ENCODE measurements around the gene ARPC1B. TPM values are rescaled to one million over a fixed set of nuclear protein-coding genes. Genes with fewer than 3 reads are reported as not detected.

Gene ARPC1B
- total RNA-seq, 4 donors from 2014 or later = 214 to 273 (median 228) TPM

DNA sequence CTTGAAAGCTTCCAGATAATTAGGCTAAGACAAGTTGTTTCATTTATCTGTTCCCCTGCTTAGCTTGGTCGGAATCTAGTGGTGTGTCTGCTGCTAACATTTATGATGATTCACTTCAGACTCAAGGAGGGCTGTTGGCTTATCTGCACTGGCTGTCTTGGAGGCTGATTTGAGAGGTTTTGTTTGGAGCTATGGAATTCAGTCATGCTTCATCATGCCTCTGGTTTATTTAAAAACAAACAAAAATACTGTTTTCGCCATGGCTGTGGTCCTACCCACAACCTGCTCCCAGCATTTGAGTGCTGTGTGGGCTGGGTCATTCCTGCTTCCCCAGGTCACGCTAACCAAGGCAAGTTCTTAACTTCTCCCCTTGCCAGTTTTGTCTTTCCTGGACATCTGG is 11.7 kb upstream of the ARPC1B start:
- Histone ChIP-seq H3K9me3 (no peaks in the 10 kb centered on the region), H3K4me1 (no peaks in the 10 kb centered on the region), H3K36me3 (peaks cover 54 to 86% of the 10 kb centered on the region in 2 donors), H3K4me3 (replicated peaks in 1 of 3) (no peak overlapping the region), H3K27me3 (no peaks in the 10 kb centered on the region), H3K27ac (no peak overlapping the region)
- intact Hi-C loops (cut with DNase I) = no loop called here
- WGBS, 2 donors = 86% methylated on average over 3 of the region's 3 CpGs
- DNase-seq = no peak
- TF ChIP-seq, protein P1, sequence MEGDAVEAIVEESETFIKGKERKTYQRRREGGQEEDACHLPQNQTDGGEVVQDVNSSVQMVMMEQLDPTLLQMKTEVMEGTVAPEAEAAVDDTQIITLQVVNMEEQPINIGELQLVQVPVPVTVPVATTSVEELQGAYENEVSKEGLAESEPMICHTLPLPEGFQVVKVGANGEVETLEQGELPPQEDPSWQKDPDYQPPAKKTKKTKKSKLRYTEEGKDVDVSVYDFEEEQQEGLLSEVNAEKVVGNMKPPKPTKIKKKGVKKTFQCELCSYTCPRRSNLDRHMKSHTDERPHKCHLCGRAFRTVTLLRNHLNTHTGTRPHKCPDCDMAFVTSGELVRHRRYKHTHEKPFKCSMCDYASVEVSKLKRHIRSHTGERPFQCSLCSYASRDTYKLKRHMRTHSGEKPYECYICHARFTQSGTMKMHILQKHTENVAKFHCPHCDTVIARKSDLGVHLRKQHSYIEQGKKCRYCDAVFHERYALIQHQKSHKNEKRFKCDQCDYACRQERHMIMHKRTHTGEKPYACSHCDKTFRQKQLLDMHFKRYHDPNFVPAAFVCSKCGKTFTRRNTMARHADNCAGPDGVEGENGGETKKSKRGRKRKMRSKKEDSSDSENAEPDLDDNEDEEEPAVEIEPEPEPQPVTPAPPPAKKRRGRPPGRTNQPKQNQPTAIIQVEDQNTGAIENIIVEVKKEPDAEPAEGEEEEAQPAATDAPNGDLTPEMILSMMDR (IDR thresholded peaks at IDR 0.05) = no peak
- TF ChIP-seq POLR2A (IDR thresholded peaks at IDR 0.05) = no peak

DNA sequence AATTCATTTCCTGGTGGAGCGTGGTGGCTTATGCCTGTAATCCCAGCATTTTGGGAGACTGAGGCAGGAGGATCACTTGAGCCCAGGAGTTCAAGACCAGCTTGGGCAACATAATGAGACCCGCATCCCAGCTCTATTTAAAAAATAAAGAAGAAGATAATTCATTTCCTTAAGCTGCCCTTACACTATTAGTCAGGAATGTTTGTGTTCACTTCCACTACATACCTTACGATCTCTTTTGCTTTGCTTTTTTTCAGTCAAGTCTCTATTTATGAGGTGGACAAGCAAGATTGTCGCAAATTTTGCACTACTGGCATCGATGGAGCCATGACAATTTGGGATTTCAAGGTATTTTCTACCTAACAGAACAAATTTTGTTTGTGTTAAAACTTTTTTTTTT is 11.2 kb upstream of the ARPC1B start:
- no peak overlapping the region for H3K27ac ChIP-seq

GRCh38 chr7:99365318-99366141 is 9.0 kb upstream of the ARPC1B start:
- Histone ChIP-seq H3K27ac (no peak overlapping the region), H3K9me3 (no peaks in the 10 kb centered on the region), H3K27me3 (no peaks in the 10 kb centered on the region), H3K4me3 (replicated peaks in 1 of 3) (no peak overlapping the region), H3K4me1 (no peaks in the 10 kb centered on the region), H3K36me3 (peaks cover 27 to 59% of the 10 kb centered on the region in 2 donors)
- peak; percentile 58 to 62 for DNase-seq
- TF ChIP-seq POLR2A (IDR thresholded peaks at IDR 0.05) = no peak
- TF ChIP-seq, protein P1 (IDR thresholded peaks at IDR 0.05) = peak in 5 of 6 experiments; percentile 16 to 60 (median 35)
- WGBS, 2 donors = 81 to 89% methylated on average over 16 to 17 of the region's 17 CpGs
- intact Hi-C loops (cut with DNase I) = no loop called here

More for the DNA sequence above, 11.2 kb upstream of the ARPC1B start:
- Histone ChIP-seq H3K4me1 (no peaks in the 10 kb centered on the region), H3K27me3 (no peaks in the 10 kb centered on the region), H3K4me3 (replicated peaks in 1 of 3) (no peak overlapping the region), H3K36me3 (peaks cover 49 to 81% of the 10 kb centered on the region in 2 donors), H3K9me3 (no peaks in the 10 kb centered on the region)
- TF ChIP-seq POLR2A (IDR thresholded peaks at IDR 0.05) = no peak
- TF ChIP-seq, protein P1 (IDR thresholded peaks at IDR 0.05) = no peak
- WGBS, 2 donors = 95 to 96% methylated on average over 5 of the region's 5 CpGs
- no peak for DNase-seq
- intact Hi-C loops (cut with DNase I) = no loop called here

- 87 to 88% methylated on average over 10 of the region's 11 CpGs for WGBS, 2 donors
- H3K27ac ChIP-seq = no peak overlapping the region
Measured at GRCh38 chr7:99366646-99367045, 7.9 kb upstream of the ARPC1B start.

More at GRCh38 chr7:99366646-99367045, 7.9 kb upstream of the ARPC1B start:
- TF ChIP-seq POLR2A (IDR thresholded peaks at IDR 0.05) = no peak
- TF ChIP-seq, protein P1 (IDR thresholded peaks at IDR 0.05) = no peak
- Histone ChIP-seq H3K4me1 (peaks cover under 1% of the 10 kb centered on the region in 2 donors), H3K36me3 (peaks cover 17 to 48% of the 10 kb centered on the region in 2 donors), H3K4me3 (replicated peaks in 1 of 3) (no peak overlapping the region), H3K9me3 (no peaks in the 10 kb centered on the region), H3K27me3 (no peaks in the 10 kb centered on the region)
- intact Hi-C loops (cut with DNase I) = no loop called here
- DNase-seq = no peak

Data from thyroid gland (tissue), 4 donors.